Right lung (tissue), 5 donors: ENCODE results near the gene EGLN2. TPM values are rescaled to one million over a fixed set of nuclear protein-coding genes. Genes with fewer than 3 reads are reported as not detected.
"Not testable (repeated sequence)": the region's sequence is repeated elsewhere in the genome, so short reads cannot be mapped to it uniquely, and the experiment has no call there.

Experiments
- DNase-seq, 2 donors: peaks; one replicate each; pipeline ENCODE4 v3.0.0-alpha.2; 2013
- polyA plus RNA-seq, 5 donors: library from polyadenylated mRNA; unstranded; fragments of 120-200 nt; gene quantifications; one replicate each; pipeline versions ENCODE4 v1.2.1 to v1.2.3, GENCODE V29; 2013; ENCODE audit warnings: inconsistent platforms in 1 of 5, low replicate concordance in 1 of 5; ENCODE audit not compliant: insufficient read length in 5 of 5, insufficient read depth in 1 of 5

The EGLN2 gene
- polyA plus RNA-seq, 5 donors = 54.8 to 91.0 (median 67.7) TPM

GRCh38 chr19:40836754-40837429 lies 37.9 kb downstream of the EGLN2 start:
- no peak for DNase-seq

- DNase-seq = not testable (repeated sequence)
Measured at GRCh38 chr19:40838477-40838876, 39.5 kb downstream of the EGLN2 start.

- not testable (repeated sequence) for DNase-seq
Measured at GRCh38 chr19:40842012-40842411, 43.0 kb downstream of the EGLN2 start.

- DNase-seq = not testable (repeated sequence)
Measured at GRCh38 chr19:40842997-40843652, 44.1 kb downstream of the EGLN2 start.

- not testable (repeated sequence) for DNase-seq
Measured at GRCh38 chr19:40843653-40844052, 44.7 kb downstream of the EGLN2 start.

- not testable (repeated sequence) for DNase-seq
Measured at GRCh38 chr19:40846722-40847121, 47.7 kb downstream of the EGLN2 start.

- DNase-seq = not testable (repeated sequence)
Measured at GRCh38 chr19:40850277-40850676, 51.3 kb downstream of the EGLN2 start, which contains the start of gene CYP2A6. TSS of gene CYP2A6 (minus strand) at chr19:40850447. CDS start at chr19:40850426, 21 bp downstream.

GRCh38 chr19:40852467-40853152 lies 53.6 kb downstream of the EGLN2 start:
- not testable (repeated sequence) for DNase-seq

Other genes with a start within 250 kb of the EGLN2 start
- gene SHKBP1, start 222.3 kb upstream of the EGLN2 start, polyA plus RNA-seq = 10 to 100 TPM; 34.3 to 55.7 (median 38.9) TPM
- gene LTBP4, start 197.8 kb upstream of the EGLN2 start, polyA plus RNA-seq = 100 to 1,000 TPM; 225 to 627 (median 357) TPM
- gene NUMBL, start 108.5 kb upstream of the EGLN2 start, polyA plus RNA-seq = 10 to 100 TPM; 10.3 to 20.5 (median 15.4) TPM
- gene COQ8B, start 82.3 kb upstream of the EGLN2 start, polyA plus RNA-seq = 10 to 100 TPM; 24.7 to 36.9 (median 32.4) TPM
- gene ITPKC, start 82.1 kb upstream of the EGLN2 start, polyA plus RNA-seq = 10 to 100 TPM in 3 of 5 donors, 1 to 10 TPM in 2; 9.4 to 14.5 (median 13.3) TPM
- 10 to 100 TPM; 10.8 to 14.4 (median 12.4) TPM for gene ACTMAP, start 48.7 kb upstream of the EGLN2 start, polyA plus RNA-seq
- gene SNRPA, start 48.0 kb upstream of the EGLN2 start, polyA plus RNA-seq = 100 to 1,000 TPM; 108 to 120 (median 115) TPM
- 1 to 10 TPM in 4 of 5 donors, under 1 TPM in 1; 0.49 to 5.9 (median 3.6) TPM for gene MIA, start 23.7 kb upstream of the EGLN2 start, polyA plus RNA-seq
- 10 to 100 TPM; 10.0 to 16.7 (median 11.5) TPM for gene RAB4B, start 20.9 kb upstream of the EGLN2 start, polyA plus RNA-seq
- under 1 TPM; 0.31 to 0.87 (median 0.52) TPM for gene CYP2A6, start 51.3 kb downstream of the EGLN2 start, polyA plus RNA-seq
- gene CYP2A7, start 83.0 kb downstream of the EGLN2 start, polyA plus RNA-seq = under 1 TPM in 4 of 5 donors, not detected in 1; 0.14 to 0.39 (median 0.17) TPM
- gene CYP2B6, start 192.1 kb downstream of the EGLN2 start, polyA plus RNA-seq = under 1 TPM in 4 of 5 donors, not detected in 1; 0.08 to 0.28 (median 0.19) TPM